Measurements from ENCODE around the gene PLA2G1B.

Gene PLA2G1B

DNA sequence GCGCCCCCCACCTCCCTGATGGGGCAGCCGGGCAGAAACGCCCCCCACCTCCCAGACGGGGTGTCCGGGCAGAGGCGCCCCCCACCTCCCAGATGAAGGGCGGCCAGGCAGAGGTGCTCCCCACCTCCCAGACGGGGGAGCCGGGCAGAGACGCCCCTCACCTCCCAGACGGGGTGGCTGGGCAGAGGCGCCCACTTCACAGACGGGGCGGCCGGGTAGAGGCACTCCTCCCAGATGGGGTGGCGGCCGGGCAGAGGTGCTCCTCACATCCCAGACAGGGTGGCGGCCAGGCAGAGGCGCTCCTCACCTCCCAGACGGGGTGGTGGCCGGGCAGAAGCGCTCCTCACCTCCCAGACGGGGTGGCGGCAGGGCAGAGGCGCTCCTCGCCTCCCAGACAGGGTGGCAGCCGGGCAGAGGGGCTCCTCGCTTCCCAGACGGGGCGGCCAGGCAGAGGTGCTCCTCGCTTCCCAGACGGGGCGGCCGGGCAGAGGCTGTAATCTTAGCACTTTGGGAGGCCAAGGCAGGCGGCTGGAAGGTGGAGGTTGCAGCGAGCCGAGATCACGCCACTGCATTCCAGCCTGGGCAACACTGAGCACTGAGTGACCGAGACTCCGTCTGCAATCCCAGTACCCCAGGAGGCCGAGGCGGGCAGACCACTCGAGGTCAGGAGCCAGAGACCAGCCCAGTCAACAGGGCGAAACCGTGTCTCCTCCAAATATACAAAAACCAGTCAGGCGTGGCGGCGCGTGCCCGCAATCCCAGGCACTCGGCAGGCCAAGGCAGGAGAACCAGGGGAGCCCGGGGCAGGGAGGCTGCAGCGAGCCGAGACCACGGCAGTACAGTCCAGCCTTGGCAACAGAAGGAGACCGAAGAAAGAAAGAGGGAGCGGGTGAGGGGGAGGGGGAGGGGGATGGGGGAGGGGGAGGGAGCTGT, 49.2 kb downstream of the PLA2G1B start:
- CTCF ChIA-PET: interaction anchor here (1.4 kb wide), 1 partner anchor 50 kb away, joined by 6 read pairs; no protein-coding TSS in a partner anchor
- DNase-seq (ENCODE audit: extremely low spot score): no peak
- POLR2A ChIA-PET: no interaction called here
- TF ChIP-seq, protein P1, sequence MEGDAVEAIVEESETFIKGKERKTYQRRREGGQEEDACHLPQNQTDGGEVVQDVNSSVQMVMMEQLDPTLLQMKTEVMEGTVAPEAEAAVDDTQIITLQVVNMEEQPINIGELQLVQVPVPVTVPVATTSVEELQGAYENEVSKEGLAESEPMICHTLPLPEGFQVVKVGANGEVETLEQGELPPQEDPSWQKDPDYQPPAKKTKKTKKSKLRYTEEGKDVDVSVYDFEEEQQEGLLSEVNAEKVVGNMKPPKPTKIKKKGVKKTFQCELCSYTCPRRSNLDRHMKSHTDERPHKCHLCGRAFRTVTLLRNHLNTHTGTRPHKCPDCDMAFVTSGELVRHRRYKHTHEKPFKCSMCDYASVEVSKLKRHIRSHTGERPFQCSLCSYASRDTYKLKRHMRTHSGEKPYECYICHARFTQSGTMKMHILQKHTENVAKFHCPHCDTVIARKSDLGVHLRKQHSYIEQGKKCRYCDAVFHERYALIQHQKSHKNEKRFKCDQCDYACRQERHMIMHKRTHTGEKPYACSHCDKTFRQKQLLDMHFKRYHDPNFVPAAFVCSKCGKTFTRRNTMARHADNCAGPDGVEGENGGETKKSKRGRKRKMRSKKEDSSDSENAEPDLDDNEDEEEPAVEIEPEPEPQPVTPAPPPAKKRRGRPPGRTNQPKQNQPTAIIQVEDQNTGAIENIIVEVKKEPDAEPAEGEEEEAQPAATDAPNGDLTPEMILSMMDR (IDR thresholded peaks at IDR 0.05; ENCODE audit: control extremely low read depth, extremely low read depth, low read depth, missing control alignments): no peak

DNA sequence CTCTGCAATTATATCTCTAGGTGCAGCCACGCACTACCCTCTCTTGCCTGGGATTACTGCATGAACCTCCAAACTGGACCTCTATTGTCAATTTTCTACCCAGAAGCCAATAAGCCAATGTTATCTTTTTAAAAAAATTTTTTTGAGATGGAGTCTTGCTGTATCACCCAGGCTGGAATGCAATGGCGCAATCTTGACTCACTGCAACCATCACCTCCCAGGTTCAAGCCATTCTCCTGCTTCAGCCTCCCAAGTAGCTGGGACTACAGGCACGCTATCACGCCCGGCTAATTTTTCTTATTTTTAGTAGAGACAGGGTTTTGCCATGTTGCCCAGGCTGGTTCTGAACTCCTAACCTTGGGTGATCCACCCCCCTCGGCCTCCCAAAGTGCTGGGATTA, 50.8 kb downstream of the PLA2G1B start:
- ChIA-PET CTCF (interaction anchor here (1.9 kb wide), 1 partner anchor 49 kb away, joined by 5 read pairs; no protein-coding TSS in a partner anchor), POLR2A (no interaction called here)
- no peak for DNase-seq (ENCODE audit: extremely low spot score)
- TF ChIP-seq, protein P1 (IDR thresholded peaks at IDR 0.05; ENCODE audit: control extremely low read depth, extremely low read depth, low read depth, missing control alignments): no peak
